Mesothelial cell of epicardium (in vitro differentiated cells): ENCODE measurements around the gene SERPINA9. TPM values are rescaled to one million over a fixed set of nuclear protein-coding genes. Genes with fewer than 3 reads are reported as not detected.
"Not testable (repeated sequence)": the region's sequence is repeated elsewhere in the genome, so short reads cannot be mapped to it uniquely, and the experiment has no call there.

Experiments used
- DNase-seq, 2 experiments: peaks; one replicate each; pipeline ENCODE4 v3.0.0; 2021; ENCODE audit warnings: low spot score in 2 of 2; ENCODE audit not compliant: unreplicated experiment in 2 of 2
- H3K27ac Mint-ChIP-seq: 2 replicates; pipeline ENCODE4 v1.8.0; 2021; ENCODE audit warnings: mixed read lengths
- H3K27me3 Mint-ChIP-seq: 2 replicates; pipeline ENCODE4 v1.8.0; 2021; ENCODE audit warnings: low read depth, mixed read lengths
- H3K36me3 Mint-ChIP-seq: 2 replicates; pipeline ENCODE4 v1.8.0; 2021; ENCODE audit warnings: mixed read lengths
- H3K4me1 Mint-ChIP-seq: 2 replicates; pipeline ENCODE4 v1.8.0; 2021; ENCODE audit warnings: mixed read lengths
- H3K4me3 Mint-ChIP-seq: 2 replicates; pipeline ENCODE4 v1.8.0; 2021; ENCODE audit warnings: mild to moderate bottlenecking, moderate library complexity, mixed read lengths
- H3K9me3 Mint-ChIP-seq: 2 replicates; pipeline ENCODE4 v1.8.0; 2021; ENCODE audit warnings: mixed read lengths
- CTCF ChIP-seq: fragments of 200-600 bp; sonication (generic); IDR thresholded peaks from one replicate; pipeline ENCODE4 v1.5.0; 2021; ENCODE audit warnings: antibody characterized with exemption; ENCODE audit not compliant: unreplicated experiment
- total RNA-seq: library from RNA; stranded (reverse); gene quantifications from 3 replicates; pipeline ENCODE4 v1.2.1, GENCODE V29; 2021

The SERPINA9 gene
- total RNA-seq, 1 donor from 2014 or later, result not detected

- Mint-ChIP-seq H3K4me3 (no peak overlapping the region), H3K27ac (no peak overlapping the region), H3K9me3 (peaks cover 8% of the 10 kb centered on the region), H3K4me1 (peaks cover 7% of the 10 kb centered on the region), H3K36me3 (no peaks in the 10 kb centered on the region), H3K27me3 (peaks cover 20% of the 10 kb centered on the region)
- DNase-seq, result peak; percentile 27 to 65
- TF ChIP-seq CTCF, result peak; percentile 68
Measured at GRCh38 chr14:94423453-94424056, 52.4 kb downstream of the SERPINA9 start.

GRCh38 chr14:94421316-94421715 is 54.7 kb downstream of the SERPINA9 start:
- H3K4me3 Mint-ChIP-seq, result no peak overlapping the region
- peaks cover 16% of the 10 kb centered on the region for H3K27me3 Mint-ChIP-seq
- DNase-seq, result no peak
- H3K27ac Mint-ChIP-seq, result no peak overlapping the region
- H3K36me3 Mint-ChIP-seq, result no peaks in the 10 kb centered on the region
- no peak for TF ChIP-seq CTCF
- H3K9me3 Mint-ChIP-seq, result peaks cover 16% of the 10 kb centered on the region
- no peaks in the 10 kb centered on the region for H3K4me1 Mint-ChIP-seq

GRCh38 chr14:94417497-94418205 is 58.3 kb downstream of the SERPINA9 start:
- H3K4me3 Mint-ChIP-seq, H3K27me3 Mint-ChIP-seq, H3K36me3 Mint-ChIP-seq, H3K4me1 Mint-ChIP-seq, DNase-seq, H3K27ac Mint-ChIP-seq: not testable (repeated sequence)
- H3K9me3 Mint-ChIP-seq, result peaks cover 22% of the 10 kb centered on the region

Other genes with a start within 250 kb of the SERPINA9 start
- gene SERPINA10, start 182.9 kb downstream of the SERPINA9 start, total RNA-seq, result not detected in 3 replicates
- not detected in 3 replicates for gene SERPINA6, start 152.9 kb downstream of the SERPINA9 start, total RNA-seq
- gene SERPINA2, start 109.5 kb downstream of the SERPINA9 start, total RNA-seq, result not detected in 3 replicates
- gene SERPINA1, start 87.6 kb downstream of the SERPINA9 start, total RNA-seq, result 0.58 to 1.7 TPM (median 1.2 TPM) in 3 replicates
- not detected in 3 replicates for gene SERPINA11, start 23.4 kb downstream of the SERPINA9 start, total RNA-seq
- gene SERPINA12, start 33.3 kb upstream of the SERPINA9 start, total RNA-seq, result not detected in 3 replicates
- not detected in 3 replicates for gene SERPINA4, start 85.2 kb upstream of the SERPINA9 start, total RNA-seq
- gene SERPINA5, start 105.2 kb upstream of the SERPINA9 start, total RNA-seq, result 0.16 to 0.44 TPM (median 0.29 TPM) in 3 replicates
- 0.11 to 0.29 TPM in 2 of 3 replicates, not detected in the other for gene SERPINA3, start 136.2 kb upstream of the SERPINA9 start, total RNA-seq